Embryonic facial prominence (tissue), 1 donor: Measurements from ENCODE around the gene PPP5C.
"Not testable (repeated sequence)": the region's sequence is repeated elsewhere in the genome, so short reads cannot be mapped to it uniquely, and the experiment has no call there.

Experiments
- DNase-seq: peaks from one replicate; pipeline ENCODE4 v3.0.0-alpha.2; 2016; ENCODE audit errors: extremely low spot score

Gene PPP5C

DNA sequence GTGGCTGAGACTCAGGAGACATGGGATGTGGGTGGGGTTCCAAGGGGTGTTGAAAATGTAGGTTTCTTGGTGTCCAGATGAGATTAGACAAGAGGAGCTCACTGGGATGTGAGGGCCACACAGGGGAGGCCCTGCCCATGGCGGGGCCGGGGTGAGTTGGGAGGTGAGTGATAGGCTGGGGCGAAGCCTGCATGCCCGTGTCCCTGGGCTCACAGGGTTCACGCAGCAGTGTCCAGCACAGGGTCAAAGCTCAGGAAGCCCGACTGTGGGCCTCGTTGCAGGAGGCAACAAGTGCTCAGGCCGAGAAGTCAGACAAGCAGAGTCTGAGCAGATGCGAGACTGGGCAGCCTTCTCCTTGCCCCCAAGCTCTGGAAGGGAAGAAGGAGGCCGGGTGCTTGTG, 39.3 kb downstream of the PPP5C start:
- no peak for DNase-seq

DNA sequence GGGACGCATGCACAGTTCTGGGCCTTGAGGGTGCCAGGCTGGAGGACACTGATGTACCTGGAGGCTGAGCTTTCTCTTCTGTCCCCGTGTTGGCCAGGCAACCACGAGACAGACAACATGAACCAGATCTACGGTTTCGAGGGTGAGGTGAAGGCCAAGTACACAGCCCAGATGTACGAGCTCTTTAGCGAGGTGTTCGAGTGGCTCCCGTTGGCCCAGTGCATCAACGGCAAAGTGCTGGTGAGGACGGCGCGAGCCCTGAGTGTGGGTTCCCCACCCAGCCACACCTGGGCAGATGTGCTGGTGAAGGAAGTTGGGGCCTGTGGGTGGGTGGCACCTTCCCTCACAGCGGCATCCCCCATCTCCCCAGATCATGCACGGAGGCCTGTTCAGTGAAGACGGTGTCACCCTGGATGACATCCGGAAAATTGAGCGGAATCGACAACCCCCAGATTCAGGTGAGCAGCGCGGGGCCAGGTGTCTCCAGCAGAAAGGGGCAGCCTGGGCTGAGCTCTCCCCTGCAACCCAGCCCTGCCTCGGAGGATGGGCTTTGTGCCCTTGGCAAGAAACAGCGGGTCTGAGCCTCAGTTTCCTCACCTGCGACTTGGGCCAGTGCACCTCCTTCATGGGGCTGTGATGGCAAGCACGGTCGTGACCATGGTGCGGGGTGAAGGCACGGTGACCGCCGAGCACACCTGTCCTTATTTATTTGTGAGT, 40.3 kb downstream of the PPP5C start:
- no peak for DNase-seq

DNA sequence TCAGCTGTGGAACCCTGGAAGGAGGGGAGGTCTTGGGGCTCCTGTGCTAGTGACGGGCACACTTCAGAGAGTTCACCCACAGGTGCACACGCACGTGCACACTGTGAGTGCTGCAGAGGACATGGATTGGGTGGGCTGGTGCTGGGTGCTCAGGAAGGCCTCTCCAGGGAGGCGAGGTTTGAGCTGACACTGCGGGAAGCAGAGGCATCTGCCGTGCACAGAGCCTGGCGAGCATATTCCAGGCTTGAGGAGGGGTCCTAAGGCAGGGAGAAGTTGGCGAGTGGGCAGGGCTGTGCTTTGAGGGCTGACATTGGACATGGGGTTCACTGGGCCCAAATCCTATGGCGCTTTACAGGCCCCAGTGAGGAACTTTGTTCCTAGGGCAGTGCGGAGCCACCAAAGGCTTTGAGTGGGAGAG, 40.8 kb downstream of the PPP5C start:
- no peak for DNase-seq

DNA sequence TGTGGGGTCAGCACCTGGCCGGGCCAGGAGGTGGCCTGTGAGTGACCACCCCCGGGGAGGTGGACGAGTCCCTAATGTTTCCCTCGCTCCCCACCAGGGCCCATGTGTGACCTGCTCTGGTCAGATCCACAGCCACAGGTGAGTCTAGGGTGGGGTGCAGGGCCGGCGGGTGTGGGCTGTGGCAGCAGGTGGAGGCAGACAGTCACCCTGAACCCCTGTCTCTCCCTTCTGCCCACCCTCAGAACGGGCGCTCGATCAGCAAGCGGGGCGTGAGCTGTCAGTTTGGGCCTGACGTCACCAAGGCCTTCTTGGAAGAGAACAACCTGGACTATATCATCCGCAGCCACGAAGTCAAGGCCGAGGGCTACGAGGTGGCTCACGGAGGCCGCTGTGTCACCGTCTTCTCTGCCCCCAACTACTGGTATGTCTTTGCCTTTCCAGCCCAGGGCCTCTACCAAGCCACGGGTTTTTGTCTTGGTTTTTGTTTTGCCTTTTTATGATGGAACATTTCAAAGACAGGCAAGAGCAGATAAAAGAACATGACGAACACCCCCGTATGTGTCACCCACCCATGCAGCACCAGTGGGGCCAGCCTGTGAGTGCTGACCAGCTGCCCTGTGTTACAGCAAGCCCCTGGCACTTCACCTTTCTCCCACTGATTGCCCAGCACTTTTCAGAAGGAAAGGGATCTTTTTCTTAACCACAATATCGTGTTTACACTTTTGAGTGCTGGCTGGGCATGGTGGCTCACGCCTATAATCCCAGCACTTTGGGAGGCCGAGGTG, 41.6 kb downstream of the PPP5C start:
- no peak for DNase-seq

DNA sequence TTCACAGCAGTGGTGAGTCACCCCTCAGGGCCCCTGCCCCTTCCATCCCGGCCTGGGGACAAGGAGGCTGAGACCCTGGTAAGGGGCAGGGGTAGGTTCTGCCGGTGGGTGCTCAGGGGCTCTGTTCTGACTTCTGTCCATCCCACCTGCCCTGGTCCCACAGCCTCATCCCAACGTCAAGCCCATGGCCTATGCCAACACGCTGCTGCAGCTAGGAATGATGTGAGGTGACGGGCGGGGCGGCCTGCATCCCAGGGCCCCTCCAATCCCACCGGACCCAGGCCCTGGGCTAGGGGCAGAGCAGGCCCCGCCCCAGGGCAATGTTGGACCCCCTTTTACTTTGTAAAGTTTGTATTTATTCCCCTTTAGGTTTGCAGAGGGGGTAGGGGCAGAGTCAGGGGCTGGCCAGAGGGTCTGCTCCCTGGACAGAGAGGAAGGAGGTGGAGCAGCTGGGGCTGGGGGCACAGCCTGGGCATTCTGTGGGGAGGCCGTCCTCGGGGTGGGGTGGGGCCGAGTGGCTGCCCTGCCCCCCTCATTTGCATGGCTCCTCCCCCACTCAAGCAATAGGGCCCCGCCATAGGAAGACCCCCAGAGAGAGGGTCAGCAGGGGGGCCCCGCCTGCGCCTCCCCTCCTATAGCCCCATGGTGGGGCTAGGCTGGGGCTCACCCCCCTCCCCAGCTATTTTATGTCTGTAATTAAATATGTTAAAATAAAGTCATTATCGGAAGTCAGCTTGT, 43.4 kb downstream of the PPP5C start:
- DNase-seq: no peak

DNA sequence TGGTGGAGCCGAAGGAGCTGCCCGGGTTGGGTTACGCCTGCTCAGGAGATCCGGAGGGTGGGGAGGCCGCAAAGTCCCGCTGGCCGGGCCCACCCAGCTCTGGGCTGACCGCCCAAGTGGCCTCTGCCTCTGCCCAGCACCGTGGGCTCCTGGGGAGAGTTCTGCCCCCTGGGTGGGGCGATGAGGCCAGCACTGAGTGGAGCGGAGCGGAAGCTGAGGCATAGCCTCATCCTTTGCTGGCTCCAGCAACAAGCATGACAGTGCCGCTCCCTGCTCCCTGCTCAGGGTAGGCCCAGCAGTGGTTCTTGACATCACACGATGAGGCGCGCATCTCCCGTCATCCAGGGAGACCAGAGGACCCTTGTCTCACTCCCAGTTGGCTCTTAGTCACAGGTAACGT, 44.0 kb downstream of the PPP5C start:
- no peak for DNase-seq

DNA sequence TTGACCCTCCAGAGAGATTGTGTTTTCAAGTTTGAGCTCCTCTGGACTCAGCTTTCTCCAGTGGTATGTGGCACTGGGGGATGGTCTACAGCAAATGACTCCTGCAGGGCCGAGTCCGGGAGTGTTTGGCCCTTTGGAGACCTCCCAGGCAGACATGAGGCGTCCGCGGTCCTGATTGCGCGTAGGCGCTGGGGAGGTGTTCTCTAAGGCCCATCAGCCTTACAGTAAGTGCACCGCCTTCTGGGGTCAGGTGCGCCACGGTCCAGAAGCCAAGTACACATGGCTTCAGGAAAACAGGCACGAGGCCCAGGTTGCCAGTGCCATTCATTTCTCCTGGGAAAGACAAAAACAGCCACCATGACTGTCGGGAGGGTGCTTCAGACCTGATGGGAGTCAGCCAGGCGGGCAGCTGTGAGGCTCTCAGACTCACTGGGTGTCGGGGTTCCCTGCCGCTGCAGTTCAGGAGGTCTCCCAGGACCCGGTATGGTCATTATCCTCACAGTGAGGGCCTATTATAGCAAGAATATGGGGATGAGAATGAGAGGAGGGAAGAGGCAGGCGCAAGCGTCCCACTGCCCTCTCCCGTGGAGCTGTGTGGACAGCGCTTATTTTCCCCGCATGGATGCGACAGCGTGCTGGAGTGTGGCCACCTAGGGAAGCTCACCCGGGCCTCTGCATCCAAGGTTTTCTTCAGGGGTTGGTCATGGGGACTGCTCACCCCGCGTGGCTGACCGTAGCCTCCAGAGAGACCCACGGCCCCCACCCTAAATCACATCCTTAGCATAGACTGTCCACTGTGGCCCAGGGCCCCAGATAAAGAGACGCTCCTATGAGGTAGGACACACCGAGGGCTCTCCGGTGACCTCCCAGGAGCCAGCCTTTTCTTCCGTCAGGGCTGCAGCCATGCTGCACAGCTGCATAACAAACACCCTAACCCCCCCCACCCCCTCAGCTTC, 44.7 kb downstream of the PPP5C start:
- DNase-seq: no peak

DNA sequence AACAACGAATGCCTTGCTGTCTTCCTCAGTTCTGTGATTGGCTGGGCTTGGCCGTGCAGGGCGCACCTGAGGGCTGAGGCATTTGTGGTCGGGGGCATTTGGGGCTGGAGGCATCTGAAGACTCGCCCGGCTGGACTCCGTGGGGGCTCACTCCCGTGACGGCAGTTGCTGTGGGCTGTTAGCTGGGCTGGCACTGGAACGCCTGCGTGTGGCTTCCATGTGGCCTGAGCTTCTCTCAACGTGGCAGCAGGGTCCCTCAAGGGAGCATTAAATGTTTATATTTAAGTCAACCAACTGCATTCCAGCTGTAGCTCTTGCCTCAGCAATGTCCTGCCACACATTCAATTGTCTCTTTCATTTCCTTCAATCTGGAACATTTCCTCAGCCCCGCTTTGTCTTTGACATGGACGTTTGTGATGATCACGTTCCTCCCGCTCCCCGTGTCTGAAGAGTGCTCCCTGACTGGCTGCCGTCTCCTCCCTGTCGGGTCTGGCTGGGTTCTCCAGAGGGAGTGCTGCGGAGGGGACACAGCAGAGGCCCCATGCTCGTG, 45.4 kb downstream of the PPP5C start:
- no peak for DNase-seq

DNA sequence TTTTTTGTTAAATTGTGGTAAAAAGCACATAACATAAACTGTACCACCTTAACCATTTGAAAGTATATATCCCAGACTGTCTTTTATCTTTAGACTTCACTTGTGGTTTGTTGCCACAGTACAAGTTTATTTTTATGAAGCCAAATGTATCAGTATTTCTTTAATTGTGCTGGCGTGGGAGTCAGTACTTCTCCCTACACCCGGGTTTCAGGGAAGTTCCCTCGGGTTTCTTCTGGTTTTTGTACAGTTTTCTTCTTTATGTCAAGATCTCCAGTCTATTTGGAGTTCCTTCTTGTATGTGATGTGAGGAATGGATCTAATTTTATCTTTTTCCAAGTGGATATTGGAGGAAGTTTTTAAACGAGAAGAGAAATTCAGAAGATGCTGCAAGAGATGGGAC, 46.0 kb downstream of the PPP5C start:
- DNase-seq: no peak

DNA sequence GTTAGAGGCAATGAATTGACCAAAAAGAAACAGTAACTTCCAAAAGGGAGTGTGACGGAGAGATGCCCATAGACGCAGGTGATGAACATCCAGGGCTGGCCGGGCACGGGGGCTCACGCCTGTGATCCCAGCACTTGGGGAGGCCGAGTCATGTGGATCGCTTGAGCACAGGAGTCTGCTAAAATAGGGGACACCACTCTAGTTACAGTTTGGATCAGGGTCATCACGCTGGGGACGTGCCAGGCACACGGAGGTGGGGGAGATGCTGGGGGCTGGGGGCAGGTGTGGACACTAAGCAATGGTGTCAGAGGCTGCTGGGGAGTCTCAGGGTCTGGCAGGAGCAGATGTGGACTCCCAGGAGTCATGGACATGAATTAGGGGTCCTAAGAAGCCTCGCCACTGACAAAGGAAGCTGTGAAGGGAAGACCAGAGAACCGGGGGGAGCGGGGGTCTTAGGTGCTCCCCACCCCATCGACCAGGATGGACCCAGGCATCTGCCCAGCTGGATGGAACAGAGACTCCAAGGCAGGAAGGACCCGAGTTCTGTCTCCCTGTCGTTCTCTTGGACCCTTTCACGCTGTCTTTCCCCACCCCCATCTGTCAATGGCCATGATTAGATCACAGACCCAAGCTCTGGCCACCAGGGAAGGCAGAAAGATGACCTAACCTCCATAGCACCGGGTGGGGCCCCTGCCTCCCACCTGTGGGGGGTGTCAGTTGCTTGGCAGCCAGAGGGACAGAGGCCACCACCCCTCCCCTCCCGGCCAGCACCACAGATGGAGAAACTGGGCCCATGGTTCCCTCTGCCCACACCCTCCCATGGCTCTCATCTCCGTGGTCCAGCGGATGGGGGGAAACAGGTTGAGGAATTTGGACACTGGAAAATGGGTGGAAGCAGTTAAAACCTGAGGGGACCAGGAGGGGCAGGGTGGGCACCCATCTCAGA, 46.8 kb downstream of the PPP5C start:
- DNase-seq: no peak

DNA sequence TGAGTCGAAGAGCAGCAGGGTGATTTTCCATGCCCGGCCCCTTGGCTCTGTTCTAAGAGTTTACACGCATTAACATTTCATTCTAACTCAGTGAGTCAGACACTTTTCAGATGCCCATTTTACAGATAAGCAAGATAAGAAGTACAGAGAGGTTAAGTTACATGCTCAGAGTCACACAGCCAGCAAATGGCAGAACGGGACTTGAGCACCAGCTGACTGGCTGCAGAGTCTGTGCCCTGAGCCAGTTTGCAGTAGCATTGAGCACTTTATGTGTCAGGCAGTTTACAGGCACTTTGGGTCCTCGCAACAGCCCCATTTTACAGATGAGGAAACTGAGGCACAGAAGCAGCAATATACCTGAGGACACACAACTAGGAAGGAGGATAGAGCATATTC, 47.5 kb downstream of the PPP5C start:
- DNase-seq: no peak

DNA sequence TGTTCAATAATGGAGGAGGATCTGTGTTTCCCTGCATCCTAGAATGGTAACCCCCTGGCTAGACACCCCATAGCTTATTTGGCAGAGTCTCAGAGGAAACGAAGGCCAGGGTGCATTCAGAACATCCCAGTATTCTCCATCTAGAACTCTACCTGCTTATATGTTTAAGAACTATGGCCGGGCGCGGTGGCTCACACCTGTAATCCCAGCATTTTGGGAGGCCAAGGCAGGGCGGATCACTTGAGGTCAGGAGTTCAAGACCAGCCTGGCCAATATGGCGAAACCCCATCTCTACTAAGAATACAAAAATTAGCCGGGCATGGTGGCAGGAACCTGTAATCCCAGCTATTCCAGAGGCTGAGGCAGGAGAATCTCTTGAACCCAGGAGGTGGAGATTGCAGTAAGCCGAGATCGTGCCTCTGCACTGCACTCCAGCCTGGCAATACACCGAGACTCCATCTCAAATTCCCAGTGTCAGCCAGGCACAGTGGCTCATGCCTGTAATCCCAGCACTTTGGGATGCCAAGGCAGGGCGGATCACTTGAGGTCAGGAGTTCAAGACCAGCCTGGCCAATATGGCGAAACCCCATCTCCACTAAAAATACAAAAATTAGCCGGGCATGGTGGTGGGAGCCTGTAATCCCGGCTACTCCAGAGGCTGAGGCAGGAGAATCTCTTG, 51.1 kb downstream of the PPP5C start:
- not testable (repeated sequence) for DNase-seq

DNA sequence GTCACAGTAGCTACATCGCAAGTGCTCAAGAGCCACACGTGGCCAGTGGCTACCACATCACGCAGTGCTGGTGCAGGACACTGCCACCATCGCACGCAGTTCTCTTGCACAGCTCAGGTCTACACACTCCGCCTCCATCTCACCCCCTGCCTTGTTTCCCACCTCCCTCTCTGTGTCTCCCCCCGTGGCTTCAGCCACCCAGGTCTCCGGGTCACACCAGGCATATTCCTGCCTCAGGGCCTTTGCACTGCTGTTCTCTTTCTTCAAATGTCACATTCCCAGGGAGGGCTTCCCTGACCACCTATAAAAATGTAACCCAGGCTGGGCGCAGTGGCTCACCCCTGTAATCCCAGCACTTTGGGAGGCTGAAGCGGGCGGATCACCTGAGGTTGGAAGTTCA, 55.8 kb downstream of the PPP5C start:
- no peak for DNase-seq

DNA sequence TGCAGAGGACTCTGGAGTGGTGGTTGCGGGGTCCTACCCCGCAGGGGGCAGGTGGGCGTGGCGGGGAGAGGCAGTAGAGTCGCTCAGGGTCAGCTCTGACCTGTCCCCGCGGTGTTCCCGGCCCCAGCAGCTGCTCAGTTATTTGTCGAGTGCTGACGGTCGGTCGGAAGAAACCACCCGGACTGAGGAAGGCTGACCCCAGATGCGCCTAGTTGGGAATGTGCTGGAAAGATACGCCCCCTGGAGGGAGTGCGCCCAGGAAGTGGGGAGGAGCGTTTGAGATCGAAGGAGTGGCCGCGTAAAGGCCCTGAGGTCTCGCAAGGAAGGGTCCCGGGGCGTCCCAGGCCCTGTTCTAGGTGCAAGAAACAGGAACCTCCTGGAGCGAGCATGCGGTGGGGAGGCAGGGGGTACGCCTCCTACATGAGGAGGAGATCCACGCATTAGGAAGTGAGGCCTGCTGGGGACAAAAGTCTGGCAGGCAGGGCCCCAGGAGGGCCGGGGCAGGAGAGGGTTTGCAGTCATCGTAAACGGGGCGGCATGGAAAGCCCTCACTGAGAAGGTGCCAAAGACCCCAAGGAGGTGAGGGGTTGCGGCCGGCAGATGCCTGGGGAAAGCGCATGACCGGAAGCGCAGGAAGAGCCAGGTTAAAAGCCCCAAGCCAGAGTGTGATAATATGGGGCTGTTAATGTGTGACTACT, 57.3 kb downstream of the PPP5C start:
- DNase-seq: no peak

DNA sequence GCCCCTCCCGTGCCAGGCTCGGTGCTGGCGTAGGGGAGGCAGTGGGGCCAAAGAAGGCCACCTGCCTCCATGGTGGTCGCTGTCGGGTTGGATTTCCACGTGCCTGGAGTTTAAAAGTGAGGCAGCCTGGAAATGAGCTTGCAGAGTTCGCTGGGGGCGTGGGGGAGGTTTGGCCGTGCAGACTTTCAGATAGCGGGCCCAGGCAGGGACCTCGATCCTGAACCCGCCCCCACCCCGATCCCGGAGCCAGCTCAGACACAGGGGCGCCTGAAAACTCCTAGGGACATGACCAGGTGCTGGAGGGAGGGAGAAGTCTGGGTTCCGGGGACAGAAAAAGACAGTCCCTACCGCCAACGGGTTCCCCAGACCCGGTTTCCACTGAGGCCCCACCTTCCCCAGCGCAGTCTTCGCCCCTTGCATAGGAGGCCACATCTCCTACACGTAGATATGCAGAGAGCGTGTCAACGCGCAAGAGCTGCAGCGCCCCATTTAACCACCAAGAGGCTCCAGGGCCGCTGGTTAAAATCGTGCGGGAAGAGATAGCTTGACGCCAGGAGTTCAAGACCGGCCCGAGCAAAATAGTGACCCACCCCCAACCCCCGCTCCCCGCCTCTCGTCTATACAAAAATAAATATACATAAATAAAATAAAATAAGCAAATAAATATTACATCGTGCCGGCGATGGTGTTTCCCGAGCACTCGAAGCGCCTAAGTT, 58.0 kb downstream of the PPP5C start:
- no peak for DNase-seq

DNA sequence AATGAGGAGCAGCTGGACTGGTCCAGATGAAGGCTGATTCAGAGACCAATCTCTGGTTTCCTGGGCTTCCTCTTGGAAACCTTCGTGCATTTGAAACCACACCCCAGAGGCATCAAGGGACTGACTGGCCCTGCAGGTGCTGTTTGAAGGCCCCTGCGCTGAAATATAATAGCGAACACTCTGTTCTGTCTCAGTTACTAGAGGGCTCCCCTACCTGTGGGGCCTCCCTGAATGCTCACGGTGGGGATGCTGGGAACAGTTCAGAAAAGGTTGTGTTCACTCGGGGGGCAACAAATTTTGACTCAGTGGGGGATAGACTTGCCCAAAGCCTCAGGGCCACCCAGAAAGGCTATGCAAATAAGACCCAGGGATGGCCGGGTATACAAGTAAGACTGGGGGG, 60.1 kb downstream of the PPP5C start:
- no peak for DNase-seq

DNA sequence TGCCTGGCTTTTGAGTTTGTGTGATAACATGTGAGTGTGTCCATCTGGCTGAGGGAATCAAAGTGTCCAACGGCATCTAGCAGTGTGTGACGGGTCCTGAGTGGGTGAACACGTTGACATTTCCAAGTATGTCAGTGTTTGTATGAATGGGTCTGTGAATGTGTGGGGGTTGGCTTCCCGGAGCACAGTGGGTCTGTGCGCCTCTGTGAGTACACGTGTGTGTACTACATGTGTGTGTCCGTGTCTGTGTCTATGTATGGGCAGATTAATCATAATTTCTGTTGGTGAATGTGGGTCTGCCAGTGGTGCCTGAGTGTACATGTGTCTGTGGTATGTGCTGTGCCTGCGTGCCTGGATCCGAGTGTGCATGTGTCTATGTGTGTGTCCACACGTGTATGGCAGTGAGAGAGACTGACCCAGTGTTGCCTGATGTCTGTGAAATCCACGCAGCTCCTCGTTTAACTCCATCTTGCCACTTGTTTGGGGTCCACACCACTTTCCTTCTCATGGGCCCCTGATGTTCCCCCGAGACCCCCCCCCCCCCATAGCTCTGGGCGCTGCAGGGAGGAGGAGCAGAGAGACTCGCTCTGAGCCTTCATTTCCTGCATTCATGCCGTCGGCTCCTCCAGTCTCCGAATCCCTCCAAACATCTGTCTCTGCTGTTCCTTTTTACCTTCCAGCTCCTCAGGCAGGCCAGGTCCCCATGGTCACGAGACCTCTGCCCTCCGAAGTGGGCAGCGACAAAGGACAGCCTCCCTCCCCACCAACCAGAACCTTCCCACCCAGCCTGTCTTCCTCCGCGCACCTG, 61.2 kb downstream of the PPP5C start:
- DNase-seq: no peak
